ENCODE data around the gene FAM13A.

The FAM13A gene

GRCh38 chr4:88705223-88705622 is 351.8 kb downstream of the FAM13A start:
- no peak for DNase-seq

GRCh38 chr4:88702782-88703181 is 354.2 kb downstream of the FAM13A start:
- DNase-seq = no peak

DNA sequence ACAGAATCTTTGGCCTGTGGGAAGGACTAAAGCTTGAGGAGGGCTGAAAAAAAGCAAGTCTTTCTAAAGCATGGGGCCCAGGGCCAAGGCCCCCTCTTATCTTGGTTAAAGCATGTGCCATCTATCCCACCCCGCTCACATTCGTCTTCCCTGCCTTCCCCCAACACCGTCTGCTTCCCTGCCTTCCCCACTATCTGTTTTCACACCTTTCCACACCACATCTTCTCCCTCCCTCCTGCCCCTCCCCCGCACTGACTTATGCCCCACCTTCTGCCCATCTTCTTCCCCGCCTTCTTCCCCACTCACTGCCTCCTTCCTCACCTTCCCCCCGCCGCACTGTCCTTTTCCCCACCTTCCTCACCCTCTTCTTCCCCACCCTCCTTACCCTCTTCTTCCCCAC is 358.5 kb downstream of the FAM13A start:
- DNase-seq = no peak

DNA sequence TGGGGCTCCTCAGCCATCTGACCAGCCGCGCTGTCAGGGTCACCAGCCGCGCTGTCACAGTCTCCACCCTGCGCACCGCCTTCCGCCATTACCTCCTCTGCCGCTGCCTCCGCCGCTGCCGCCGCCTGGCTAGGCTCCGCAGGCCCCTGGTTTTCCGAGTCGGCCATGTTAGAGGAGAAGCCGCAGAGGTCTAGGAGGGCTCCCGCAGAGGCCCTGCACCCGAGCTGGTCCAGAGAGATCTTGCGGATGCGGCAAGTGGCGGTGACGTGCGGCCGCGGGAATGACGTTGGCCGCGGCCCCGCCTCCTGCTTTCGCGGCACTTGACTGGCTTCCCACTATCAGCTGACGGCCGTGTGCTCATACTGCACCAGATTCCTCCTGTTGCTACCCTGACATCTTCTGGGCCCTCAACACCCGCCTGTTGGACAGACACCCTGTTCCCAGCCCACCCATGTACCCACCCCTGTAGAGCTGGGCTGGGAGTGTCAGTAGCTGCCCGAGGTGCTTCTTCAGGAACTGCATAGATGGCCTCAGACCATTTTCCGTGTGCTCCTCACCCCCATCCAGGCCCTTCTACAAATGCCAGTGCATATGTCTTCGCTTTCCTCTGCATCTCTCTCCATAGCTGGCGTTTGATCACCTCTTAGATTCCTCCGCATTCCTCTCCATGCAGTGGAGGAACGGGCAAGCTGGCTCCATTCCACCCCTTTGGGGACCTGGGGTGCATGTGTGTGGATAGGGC is 359.2 kb downstream of the FAM13A start, which contains the start of gene NAP1L5:
Gene NAP1L5 (minus strand): TSS at position 242 of the 742 bp plus-strand sequence. CDS start 75 bp downstream, at position 167.
- peak; percentile 48 for DNase-seq

DNA sequence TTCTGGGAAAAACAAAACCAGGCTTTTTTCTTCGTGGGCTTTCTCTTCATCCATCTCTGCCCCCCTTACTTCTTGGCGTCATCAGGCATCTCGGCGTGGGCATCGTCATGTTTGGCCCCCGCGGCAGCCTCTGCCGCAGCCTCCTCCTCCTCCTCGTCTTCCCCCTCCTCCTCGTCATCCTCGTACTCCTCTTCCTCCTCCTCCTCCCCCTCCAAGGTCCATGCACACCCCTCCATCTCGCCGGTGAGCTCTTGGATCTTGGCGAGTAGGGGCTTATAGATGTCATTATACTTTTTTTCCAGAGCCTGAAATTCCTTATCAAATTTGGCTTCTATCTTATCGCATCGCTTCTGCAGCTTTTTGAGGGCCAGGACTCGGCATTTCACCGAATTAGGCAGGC is 359.8 kb downstream of the FAM13A start:
- no peak for DNase-seq

- no peak for DNase-seq
Measured at GRCh38 chr4:88696630-88697029, 360.4 kb downstream of the FAM13A start.

- DNase-seq = no peak
Measured at GRCh38 chr4:88693792-88694191, 363.2 kb downstream of the FAM13A start.

GRCh38 chr4:88690355-88690754 is 366.6 kb downstream of the FAM13A start:
- no peak for DNase-seq

DNA sequence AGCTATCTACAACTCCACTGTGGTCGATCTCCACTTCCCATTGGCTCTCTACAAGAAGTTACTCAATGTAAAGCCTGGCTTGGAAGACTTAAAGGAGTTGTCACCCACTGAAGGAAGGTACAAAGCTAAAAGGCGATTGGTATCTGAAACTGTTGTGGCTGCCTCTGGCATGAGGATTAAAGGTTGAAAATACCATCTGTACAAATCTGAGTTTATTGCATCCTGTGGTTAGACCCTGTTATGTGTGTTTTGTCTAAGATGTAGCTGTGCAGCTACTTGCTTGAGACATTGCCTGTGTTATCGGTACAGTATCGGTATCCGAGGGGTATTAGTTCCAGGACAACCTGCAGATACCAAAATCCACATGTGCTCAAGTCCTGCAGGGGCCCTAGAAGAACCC is 375.8 kb downstream of the FAM13A start:
- no peak for DNase-seq
